ENCODE data around the gene ZNF892. TPM values are rescaled to one million over a fixed set of nuclear protein-coding genes. Genes with fewer than 3 reads are reported as not detected.
"Not testable (repeated sequence)": the region's sequence is repeated elsewhere in the genome, so short reads cannot be mapped to it uniquely, and the experiment has no call there.

Gene ZNF892
- total RNA-seq: 2.5 TPM
- long read RNA-seq, partial matches to known transcripts: 0 of 1 reads
- long read RNA-seq, other reads (novel, unspliced or antisense): 0 of 1 reads

- DNase-seq (ENCODE audit: missing footprints): peak; percentile 96
- peak; percentile 99 for ATAC-seq
- intact Hi-C loops (cut with DNase I): loop anchor here (2.0 to 5.0 kb wide), 2 partner anchors 43 to 130 kb away; partner anchors contain the start of gene ZNF2
These were observed at the start of gene ZNF892 for GRCh38 chr2:95207111-95207961. TSS of gene ZNF892 (plus strand) at chr2:95207521. CDS start at chr2:95207816, 295 bp downstream.

- DNase-seq (ENCODE audit: missing footprints) (peak; percentile 64), ATAC-seq (no peak)
- intact Hi-C loops (cut with DNase I): no loop called here
These were observed 48.9 kb upstream of the ZNF892 start for GRCh38 chr2:95158441-95158840.

GRCh38 chr2:95158891-95159619, 48.3 kb upstream of the ZNF892 start:
- peak; percentile 75 for DNase-seq (ENCODE audit: missing footprints)
- intact Hi-C loops (cut with DNase I): no loop called here
- ATAC-seq: peak; percentile 67

GRCh38 chr2:95159690-95160449, 47.5 kb upstream of the ZNF892 start, which contains the start of gene ZNF514:
TSS of gene ZNF514 (minus strand) at chr2:95159848. CDS start at chr2:95153253, 6,595 bp downstream.
- ATAC-seq: peak; percentile 95
- DNase-seq (ENCODE audit: missing footprints): peak; percentile 94
- intact Hi-C loops (cut with DNase I): no loop called here

- intact Hi-C loops (cut with DNase I): loop anchor here (2.0 to 5.0 kb wide), 3 partner anchors 42 to 237 kb away; partner anchors contain the start of genes FAHD2A, MRPS5 and ZNF892
- ATAC-seq (no peak), DNase-seq (ENCODE audit: missing footprints) (no peak)
These were observed 42.3 kb upstream of the ZNF892 start for GRCh38 chr2:95165030-95165370.

- DNase-seq (ENCODE audit: missing footprints): peak; percentile 98
- intact Hi-C loops (cut with DNase I): loop anchor here (2.0 to 5.0 kb wide), 3 partner anchors 41 to 237 kb away; partner anchors contain the start of genes FAHD2A, MRPS5 and ZNF892
- peak; percentile 98 for ATAC-seq
These were observed 41.8 kb upstream of the ZNF892 start, which contains the start of gene ZNF2 for GRCh38 chr2:95165371-95166064. TSS of gene ZNF2 (plus strand) at chr2:95165809. CDS start at chr2:95176227, 10,418 bp downstream.

- ATAC-seq: no peak
- intact Hi-C loops (cut with DNase I): loop anchor here (5.0 kb wide), 2 partner anchors 44 to 236 kb away; partner anchors contain the start of genes FAHD2A and MRPS5
- DNase-seq (ENCODE audit: missing footprints): peak; percentile 63
These were observed 41.1 kb upstream of the ZNF892 start for GRCh38 chr2:95166065-95166763.

GRCh38 chr2:95171902-95172301, 35.4 kb upstream of the ZNF892 start:
- DNase-seq (ENCODE audit: missing footprints) (no peak), ATAC-seq (no peak)
- intact Hi-C loops (cut with DNase I): no loop called here

GRCh38 chr2:95174031-95174542, 33.2 kb upstream of the ZNF892 start:
- intact Hi-C loops (cut with DNase I): no loop called here
- ATAC-seq: no peak
- no peak for DNase-seq (ENCODE audit: missing footprints)

- peak; percentile 80 for ATAC-seq
- DNase-seq (ENCODE audit: missing footprints): peak; percentile 73
- intact Hi-C loops (cut with DNase I): no loop called here
These were observed 27.9 kb upstream of the ZNF892 start for GRCh38 chr2:95179451-95179850.

- DNase-seq (ENCODE audit: missing footprints): no peak
- no peak for ATAC-seq
- intact Hi-C loops (cut with DNase I): no loop called here
These were observed 25.5 kb upstream of the ZNF892 start for GRCh38 chr2:95181774-95182173.

GRCh38 chr2:95185197-95185596, 22.1 kb upstream of the ZNF892 start:
- no peak for ATAC-seq
- DNase-seq (ENCODE audit: missing footprints): no peak
- intact Hi-C loops (cut with DNase I): no loop called here

GRCh38 chr2:95185973-95186372, 21.3 kb upstream of the ZNF892 start:
- intact Hi-C loops (cut with DNase I): no loop called here
- DNase-seq (ENCODE audit: missing footprints): no peak
- no peak for ATAC-seq

GRCh38 chr2:95192956-95193355, 14.4 kb upstream of the ZNF892 start:
- ATAC-seq; DNase-seq (ENCODE audit: missing footprints); intact Hi-C loops (cut with DNase I): not testable (repeated sequence)

GRCh38 chr2:95203911-95204310, 3.4 kb upstream of the ZNF892 start:
- no peak for DNase-seq (ENCODE audit: missing footprints)
- intact Hi-C loops (cut with DNase I): no loop called here
- ATAC-seq: no peak

- ATAC-seq (no peak), DNase-seq (ENCODE audit: missing footprints) (no peak)
- intact Hi-C loops (cut with DNase I): no loop called here
These were observed 2.9 kb upstream of the ZNF892 start for GRCh38 chr2:95204396-95204795.

GRCh38 chr2:95206096-95206495, 1.2 kb upstream of the ZNF892 start:
- ATAC-seq: no peak
- DNase-seq (ENCODE audit: missing footprints): no peak
- intact Hi-C loops (cut with DNase I): loop anchor here (2.0 to 5.0 kb wide), 2 partner anchors 41 to 129 kb away; partner anchors contain the start of gene ZNF2
